Fibroblast of lung (primary cell): ENCODE results near the gene TMEM126B.

Experiments
- CTCF ChIP-seq, 2 donors: IDR thresholded peaks in 1 of 2; conservative IDR thresholded peaks in 1 of 2; 1 replicate in 1 of 2; 2 replicates in 1 of 2; pipeline ENCODE4 v1.5.1; 2011 to 2012; ENCODE audit warnings: low read length in 2 of 2, control low read depth in 1 of 2, inconsistent platforms in 1 of 2, low read depth in 1 of 2, mild to moderate bottlenecking in 1 of 2
- EZH2 ChIP-seq: IDR thresholded peaks from 2 replicates; pipeline ENCODE4 v1.5.1; 2012; ENCODE audit warnings: low read length, control low read depth, mild to moderate bottlenecking; ENCODE audit errors: missing control alignments

GRCh38 chr11:85603220-85603619 is 25.2 kb upstream of the TMEM126B start:
- TF ChIP-seq CTCF (conservative IDR thresholded peaks at IDR 0.05 in 1 of 2, IDR thresholded peaks at IDR 0.05 in 1 of 2; ENCODE audit: low read depth in 1 of 2, low read length in 2 of 2) (no peak), EZH2 (no peak)
